H9 (cell line): ENCODE data around the gene PDXP. TPM values are rescaled to one million over a fixed set of nuclear protein-coding genes. Genes with fewer than 3 reads are reported as not detected.

Experiments used
- DNase-seq: peaks from one replicate; pipeline ENCODE4 v3.0.0-alpha.2; 2017
- H2AFZ ChIP-seq: one replicate; pipeline ENCODE4 v1.6.1; 2013; ENCODE audit warnings: mild to moderate bottlenecking, low read length, control low read depth, moderate library complexity
- H2AK5ac ChIP-seq: 2 replicates; pipeline ENCODE4 v1.6.1; 2013; ENCODE audit warnings: low read length, control low read depth, mixed read lengths; ENCODE audit not compliant: insufficient read length
- H2BK120ac ChIP-seq: one replicate; pipeline ENCODE4 v1.6.1; 2013; ENCODE audit warnings: low read depth, mild to moderate bottlenecking, low read length, control low read depth, inconsistent platforms; ENCODE audit not compliant: poor library complexity, severe bottlenecking
- H2BK12ac ChIP-seq: 2 replicates; pipeline ENCODE4 v1.6.1; 2013; ENCODE audit warnings: low read length, control low read depth, mixed read lengths, low read depth; ENCODE audit not compliant: insufficient read length
- H2BK15ac ChIP-seq: 2 replicates; pipeline ENCODE4 v1.6.1; 2013; ENCODE audit warnings: low read depth, low read length, control low read depth
- H2BK20ac ChIP-seq: one replicate; pipeline ENCODE4 v1.6.1; 2013; ENCODE audit warnings: low read depth, mild to moderate bottlenecking, low read length, control low read depth, inconsistent platforms; ENCODE audit not compliant: poor library complexity, severe bottlenecking
- H2BK5ac ChIP-seq: 2 replicates; pipeline ENCODE4 v1.6.1; 2013; ENCODE audit warnings: low read length, control low read depth, mixed read lengths; ENCODE audit not compliant: insufficient read length
- H3K14ac ChIP-seq: 2 replicates; pipeline ENCODE4 v1.6.1; 2013; ENCODE audit warnings: low read length, control low read depth; ENCODE audit not compliant: insufficient read depth
- H3K18ac ChIP-seq: 2 replicates; pipeline ENCODE4 v1.6.1; 2013; ENCODE audit warnings: low read depth, mild to moderate bottlenecking, mixed read lengths, low read length, control low read depth; ENCODE audit not compliant: insufficient read length
- H3K23ac ChIP-seq: 2 replicates; pipeline ENCODE4 v1.6.1; 2013; ENCODE audit warnings: low read length, control low read depth, mixed read lengths, low read depth; ENCODE audit not compliant: insufficient read length
- H3K23me2 ChIP-seq: 2 replicates; pipeline ENCODE4 v1.6.1; 2013; ENCODE audit warnings: low read depth, mild to moderate bottlenecking, mixed read lengths, low read length, control low read depth; ENCODE audit not compliant: insufficient read length, poor library complexity, severe bottlenecking
- H3K27ac ChIP-seq: 2 replicates; pipeline ENCODE4 v1.5.1; 2013; ENCODE audit warnings: low read length, control low read depth, mixed read lengths, low read depth; ENCODE audit not compliant: insufficient read length
- H3K27me3 ChIP-seq: 2 replicates; pipeline ENCODE4 v1.6.1; 2013; ENCODE audit warnings: low read length, control low read depth, inconsistent platforms; ENCODE audit not compliant: insufficient read depth
- H3K4ac ChIP-seq: 2 replicates; pipeline ENCODE4 v1.6.1; 2013; ENCODE audit warnings: low read depth, mild to moderate bottlenecking, control low read depth, inconsistent platforms, low read length, moderate library complexity
- H3K4me1 ChIP-seq: 2 replicates; pipeline ENCODE4 v1.6.1; 2013; ENCODE audit warnings: low read length, control low read depth, inconsistent platforms; ENCODE audit not compliant: insufficient read depth
- H3K4me2 ChIP-seq: 2 replicates; pipeline ENCODE4 v1.6.1; 2013; ENCODE audit warnings: low read length, control low read depth, mixed read lengths; ENCODE audit not compliant: insufficient read length, insufficient read depth
- H3K56ac ChIP-seq: 2 replicates; pipeline ENCODE4 v1.6.1; 2013; ENCODE audit warnings: low read depth, mild to moderate bottlenecking, mixed read lengths, low read length, control low read depth; ENCODE audit not compliant: insufficient read length
- H3K79me1 ChIP-seq: 2 replicates; pipeline ENCODE4 v1.6.1; 2013; ENCODE audit warnings: low read depth, mild to moderate bottlenecking, moderate library complexity, low read length, control low read depth, inconsistent platforms; ENCODE audit not compliant: insufficient read depth, poor library complexity, severe bottlenecking
- H3K79me2 ChIP-seq: 2 replicates; pipeline ENCODE4 v1.6.1; 2013; ENCODE audit warnings: low read length, control low read depth, inconsistent platforms; ENCODE audit not compliant: insufficient read depth
- H3K9ac ChIP-seq: 2 replicates; pipeline ENCODE4 v1.6.1; 2013; ENCODE audit warnings: low read length, control low read depth, mixed read lengths; ENCODE audit not compliant: insufficient read length; ENCODE audit errors: extremely low read depth
- H3K9me3 ChIP-seq: one replicate; pipeline ENCODE4 v1.6.1; 2013; ENCODE audit warnings: low read depth, low read length, inconsistent platforms; ENCODE audit not compliant: control insufficient read depth
- H3T11ph ChIP-seq: one replicate; pipeline ENCODE4 v1.6.1; 2013; ENCODE audit warnings: mild to moderate bottlenecking, low read length, control low read depth, inconsistent platforms
- H4K20me1 ChIP-seq: one replicate; pipeline ENCODE4 v1.6.1; 2013; ENCODE audit not compliant: control insufficient read depth, insufficient read length, insufficient read depth
- H4K5ac ChIP-seq: 2 replicates; pipeline ENCODE4 v1.6.1; 2013; ENCODE audit warnings: low read depth, mild to moderate bottlenecking, mixed read lengths, low read length, control low read depth; ENCODE audit not compliant: insufficient read length
- H4K8ac ChIP-seq: replicated peaks from 2 replicates; pipeline ENCODE4 v1.6.1; 2013; ENCODE audit warnings: low read length, control low read depth, mixed read lengths, low read depth; ENCODE audit not compliant: insufficient read length
- H4K91ac ChIP-seq: 2 replicates; pipeline ENCODE4 v1.6.1; 2013; ENCODE audit warnings: low read depth, mild to moderate bottlenecking, moderate library complexity, mixed read lengths, low read length, control low read depth; ENCODE audit not compliant: insufficient read length
- H3K27ac Mint-ChIP-seq, 3 experiments: 2 replicates in 2 of 3; 3 replicates in 1 of 3; pipeline ENCODE4 v1.8.0; 2020 to 2021; ENCODE audit warnings: mixed read lengths in 3 of 3, mild to moderate bottlenecking in 1 of 3, moderate library complexity in 1 of 3
- H3K27me3 Mint-ChIP-seq: 2 replicates; pipeline ENCODE4 v1.8.0; 2021; ENCODE audit warnings: low read depth, mild to moderate bottlenecking, moderate library complexity, mixed read lengths
- H3K36me3 Mint-ChIP-seq, 3 experiments: 2 replicates in 2 of 3; 3 replicates in 1 of 3; pipeline ENCODE4 v1.8.0; 2020 to 2021; ENCODE audit warnings: low read depth in 3 of 3, mixed read lengths in 3 of 3; ENCODE audit not compliant: insufficient read depth in 1 of 3
- H3K4me1 Mint-ChIP-seq, 2 experiments: 2 replicates each; pipeline ENCODE4 v1.8.0; 2020; ENCODE audit warnings: mixed read lengths in 2 of 2
- H3K4me3 Mint-ChIP-seq, 2 experiments: 2 replicates in 1 of 2; 3 replicates in 1 of 2; pipeline ENCODE4 v1.8.0; 2020 to 2021; ENCODE audit warnings: mild to moderate bottlenecking in 2 of 2, mixed read lengths in 2 of 2, moderate library complexity in 1 of 2
- H3K9me3 Mint-ChIP-seq, 2 experiments: 2 replicates in 1 of 2; 3 replicates in 1 of 2; pipeline ENCODE4 v1.8.0; 2020; ENCODE audit warnings: mild to moderate bottlenecking in 2 of 2, mixed read lengths in 2 of 2, moderate library complexity in 1 of 2
- CTCF ChIP-seq: fragments of 200-600 bp; sonication (generic); conservative IDR thresholded peaks from 3 replicates; pipeline ENCODE4 v1.8.0; 2021; ENCODE audit warnings: antibody characterized with exemption, mild to moderate bottlenecking
- WGBS: extraction: QIAGEN DNeasy Blood & Tissue Kit; methylation state at CpG from one replicate; pipeline ENCODE4 v1.1.7; 2013; ENCODE audit warnings: missing lambda C conversion rate, low lambda C conversion rate, mixed read lengths; ENCODE audit not compliant: insufficient read length; ENCODE audit errors: extremely low coverage; 5-methylcytosine and 5-hydroxymethylcytosine counted together
- total RNA-seq: library from RNA; stranded (reverse); gene quantifications from 2 replicates; pipeline ENCODE4 v1.2.1, GENCODE V29; 2021

Gene PDXP
- total RNA-seq, 1 experiment from 2014 or later, result 41.0 TPM

GRCh38 chr22:37679670-37680069, 21.1 kb downstream of the PDXP start:
- H3K4me1 Mint-ChIP-seq, result peaks cover 5 to 21% of the 10 kb centered on the region in 2 experiments
- Histone ChIP-seq H3K27ac (no peak overlapping the region), H3K79me1 (no peaks in the 10 kb centered on the region), H4K20me1 (no peaks in the 10 kb centered on the region), H3K4me1 (no peaks in the 10 kb centered on the region), H3K9me3 (no peaks in the 10 kb centered on the region), H2AFZ (no peak overlapping the region), H3K23me2 (peaks cover 3% of the 10 kb centered on the region), H3K23ac (no peak overlapping the region), H2BK15ac (no peak overlapping the region), H4K5ac (no peak overlapping the region), H4K8ac (no peak overlapping the region), H2BK5ac (no peak overlapping the region), H3K4ac (no peak overlapping the region), H2BK20ac (no peak overlapping the region), H3T11ph (no peak overlapping the region), H3K79me2 (no peaks in the 10 kb centered on the region), H2AK5ac (no peak overlapping the region), H3K14ac (no peak overlapping the region), H3K56ac (no peak overlapping the region), H3K9ac (no peak overlapping the region), H2BK12ac (no peak overlapping the region), H4K91ac (no peak overlapping the region), H3K4me2 (no peak overlapping the region), H3K18ac (no peak overlapping the region), H3K27me3 (no peaks in the 10 kb centered on the region), H2BK120ac (no peak overlapping the region)
- WGBS, result no CpG with 5 or more reads among the region's 8 CpGs
- H3K9me3 Mint-ChIP-seq, result no peaks in the 10 kb centered on the region
- no peaks in the 10 kb centered on the region; a peak in 1 of 7 replicates for H3K36me3 Mint-ChIP-seq
- H3K27ac Mint-ChIP-seq, result no peak overlapping the region
- H3K4me3 Mint-ChIP-seq, result no peak overlapping the region; a peak in 2 of 5 replicates
- TF ChIP-seq CTCF, result no peak
- no peak for DNase-seq
- peaks cover 4% of the 10 kb centered on the region for H3K27me3 Mint-ChIP-seq
